Left ventricle myocardium inferior (tissue), 1 donor: ENCODE results near the gene KIF7. TPM values are rescaled to one million over a fixed set of nuclear protein-coding genes. Genes with fewer than 3 reads are reported as not detected.
A peak's percentile ranks its signal among the peaks of the same experiment; 100 is the strongest.

Experiments
- DNase-seq: peaks from one replicate; pipeline ENCODE4 v3.0.0-alpha.2; 2020
- H3K27ac ChIP-seq: fragments of 200-600 bp; replicated peaks from 2 replicates; pipeline ENCODE4 v1.8.0; 2021
- H3K27me3 ChIP-seq: fragments of 200-600 bp; 2 replicates; pipeline ENCODE4 v1.8.0; 2021; ENCODE audit warnings: low read depth
- H3K36me3 ChIP-seq: fragments of 200-600 bp; 2 replicates; pipeline ENCODE4 v1.8.0; 2021
- H3K4me1 ChIP-seq: fragments of 200-600 bp; 2 replicates; pipeline ENCODE4 v1.8.0; 2021
- H3K4me3 ChIP-seq: fragments of 200-600 bp; 2 replicates; pipeline ENCODE4 v1.8.0; 2021; ENCODE audit warnings: mild to moderate bottlenecking, moderate library complexity
- H3K9me3 ChIP-seq: fragments of 200-600 bp; replicated peaks from 2 replicates; pipeline ENCODE4 v1.8.0; 2021
- CTCF ChIP-seq: fragments of 200-600 bp; IDR thresholded peaks from 2 replicates; pipeline ENCODE4 v1.8.0; 2021; ENCODE audit warnings: antibody characterized with exemption, mild to moderate bottlenecking, borderline replicate concordance
- intact Hi-C: fragments of 100-400 bp; cut with micrococcal nuclease; formaldehyde crosslinking; loops from one replicate; pipeline ENCODE4 v1.11.0; 2022
- total RNA-seq: library from RNA; stranded (reverse); fragmentation: NEBNext Ultra II Directional; extraction: Animal tissue kit (Norgen Biotek cat#: 25700); gene quantifications from one replicate; pipeline ENCODE4 v1.2.1, GENCODE V29; 2021
- donor health status: DM: no; HTN: yes; CAD: no; lungs with severe emphysema.

The KIF7 gene
- total RNA-seq, 1 donor from 2014 or later: 2.4 TPM

- no peak for DNase-seq
- peak; percentile 37 for TF ChIP-seq CTCF
- Histone ChIP-seq H3K4me1 (no peaks in the 10 kb centered on the region), H3K36me3 (no peaks in the 10 kb centered on the region), H3K4me3 (no peak overlapping the region), H3K9me3 (no peaks in the 10 kb centered on the region), H3K27me3 (no peaks in the 10 kb centered on the region), H3K27ac (no peak overlapping the region)
- intact Hi-C loops: no loop called here
Observed at GRCh38 chr15:89673165-89673512, 17.9 kb upstream of the KIF7 start.

- Histone ChIP-seq H3K4me3 (no peak overlapping the region), H3K9me3 (no peaks in the 10 kb centered on the region), H3K27me3 (no peaks in the 10 kb centered on the region), H3K36me3 (no peaks in the 10 kb centered on the region), H3K4me1 (no peaks in the 10 kb centered on the region), H3K27ac (no peak overlapping the region)
- DNase-seq: no peak
- no peak for TF ChIP-seq CTCF
- intact Hi-C loops: no loop called here
Observed at GRCh38 chr15:89672221-89673164, 17.2 kb upstream of the KIF7 start.

- intact Hi-C loops: no loop called here
- no peaks in the 10 kb centered on the region for H3K9me3 ChIP-seq
- no peak for DNase-seq
- no peak overlapping the region for H3K4me3 ChIP-seq
- no peaks in the 10 kb centered on the region for H3K4me1 ChIP-seq
- no peaks in the 10 kb centered on the region for H3K27me3 ChIP-seq
- no peaks in the 10 kb centered on the region for H3K36me3 ChIP-seq
- no peak overlapping the region for H3K27ac ChIP-seq
- no peak for TF ChIP-seq CTCF
Observed at GRCh38 chr15:89671687-89672086, 16.4 kb upstream of the KIF7 start.

- DNase-seq: no peak
- peaks cover 2% of the 10 kb centered on the region for H3K4me1 ChIP-seq
- H3K27me3 ChIP-seq: no peaks in the 10 kb centered on the region
- intact Hi-C loops: no loop called here
- H3K9me3 ChIP-seq: no peaks in the 10 kb centered on the region
- no peak for TF ChIP-seq CTCF
- H3K27ac ChIP-seq: no peak overlapping the region
- H3K36me3 ChIP-seq: no peaks in the 10 kb centered on the region
- no peak overlapping the region for H3K4me3 ChIP-seq
Observed at GRCh38 chr15:89670971-89671560, 15.8 kb upstream of the KIF7 start.

- intact Hi-C loops: no loop called here
- Histone ChIP-seq H3K27me3 (no peaks in the 10 kb centered on the region), H3K27ac (no peak overlapping the region), H3K9me3 (no peaks in the 10 kb centered on the region), H3K4me1 (peaks cover 11% of the 10 kb centered on the region), H3K4me3 (no peak overlapping the region), H3K36me3 (no peaks in the 10 kb centered on the region)
- TF ChIP-seq CTCF: no peak
- DNase-seq: no peak
Observed at GRCh38 chr15:89669941-89670340, 14.7 kb upstream of the KIF7 start.
